Stimulated activated CD4-positive, alpha-beta T cell treated with anti-CD3 and anti-CD28 coated beads, Interleukin-12 subunit alpha, Interleukin-12 subunit beta, amount 100 ng/mL, for 4 hours (primary cell): ENCODE measurements around the gene WDR82.
"Not testable (repeated sequence)": the region's sequence is repeated elsewhere in the genome, so short reads cannot be mapped to it uniquely, and the experiment has no call there.

Experiments
- DNase-seq: peaks from one replicate; pipeline ENCODE4 v3.0.0-alpha.2; 2020

Gene WDR82

DNA sequence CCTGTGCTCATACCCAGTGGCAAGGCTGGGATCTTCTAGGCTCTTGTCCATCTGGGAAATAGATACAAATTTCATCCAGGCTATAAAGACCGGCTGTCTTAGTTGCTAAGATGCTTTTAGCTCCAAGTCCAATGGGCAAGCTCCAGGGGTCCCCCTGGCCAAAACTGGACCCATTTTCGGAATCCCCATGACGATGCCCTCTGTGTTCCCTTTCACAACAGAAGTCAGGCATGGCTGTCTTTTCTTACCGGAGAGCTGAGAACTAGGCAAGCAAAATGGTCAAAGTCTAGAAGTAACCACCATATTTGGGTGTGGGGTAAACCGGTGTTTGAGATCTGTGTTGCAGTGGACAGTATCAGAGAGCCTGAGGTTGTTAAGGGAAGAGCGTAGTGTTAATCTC is 10.2 kb upstream of the WDR82 start:
- no peak for DNase-seq

DNA sequence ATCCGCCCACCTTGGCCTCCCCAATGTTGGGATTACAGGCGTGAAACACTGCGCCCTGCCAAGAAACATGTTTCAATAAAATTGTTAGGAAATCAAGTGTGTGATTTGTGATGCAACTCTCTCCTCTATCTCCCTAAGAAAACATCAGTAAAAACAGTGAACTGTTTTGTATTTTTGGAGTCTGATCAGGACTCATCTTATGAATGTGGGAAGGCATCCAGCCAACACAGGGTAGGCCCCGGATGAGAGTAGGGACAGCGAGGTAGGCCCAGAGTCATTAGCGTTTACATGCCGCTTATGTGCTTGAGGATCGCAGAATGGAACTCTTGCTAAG is 8.3 kb upstream of the WDR82 start:
- DNase-seq: no peak

GRCh38 chr3:52284051-52284450 is 5.6 kb upstream of the WDR82 start:
- DNase-seq: not testable (repeated sequence)

DNA sequence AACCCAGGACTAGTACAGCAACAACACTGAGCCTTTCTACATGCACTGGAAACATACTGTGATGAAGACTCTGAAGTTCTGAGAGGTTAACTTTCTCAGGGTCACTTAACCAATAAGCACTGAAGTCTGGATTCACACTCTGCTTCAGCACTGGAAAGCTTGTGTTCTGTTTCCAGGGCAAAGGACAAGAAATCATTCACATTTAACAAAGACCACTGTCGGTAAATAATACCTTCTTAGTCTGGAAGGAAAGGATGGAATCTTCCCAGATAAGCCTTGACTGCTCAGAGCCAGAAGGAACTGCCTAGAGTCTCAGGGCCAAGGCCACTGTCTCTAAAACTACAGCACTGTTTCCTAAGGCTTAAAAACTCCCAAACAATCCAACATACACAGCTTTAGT is 4.9 kb upstream of the WDR82 start:
- no peak for DNase-seq

- DNase-seq: no peak
These were observed 3.7 kb upstream of the WDR82 start for GRCh38 chr3:52281981-52282801.

- no peak for DNase-seq
These were observed 1.6 kb upstream of the WDR82 start for GRCh38 chr3:52280050-52280461.

GRCh38 chr3:52279596-52279995 is 1.1 kb upstream of the WDR82 start:
- no peak for DNase-seq

GRCh38 chr3:52277972-52278509 is 408 bp downstream of the WDR82 start:
- DNase-seq: peak; percentile 64

- peak; percentile 73 for DNase-seq
These were observed 1.1 kb downstream of the WDR82 start for GRCh38 chr3:52277071-52277964.

DNA sequence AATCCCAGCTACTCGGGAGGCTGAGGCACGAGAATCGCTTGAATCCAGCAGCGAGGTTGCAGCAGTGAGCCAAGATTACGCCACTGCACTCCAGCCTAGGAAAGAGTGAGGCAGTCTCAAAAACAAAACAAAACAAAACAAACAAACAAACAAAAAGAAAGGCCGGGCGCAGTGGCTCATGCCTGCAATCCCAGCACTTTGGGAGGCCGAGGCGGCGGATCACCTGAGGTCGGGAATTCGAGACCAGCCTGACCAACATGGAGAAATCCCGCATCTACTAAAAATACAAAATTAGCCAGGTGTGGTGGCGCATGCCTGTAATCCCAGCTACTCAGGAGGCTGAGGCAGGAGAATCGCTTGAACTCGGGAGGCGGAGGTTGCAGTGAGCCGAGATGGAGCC is 3.7 kb downstream of the WDR82 start:
- DNase-seq: not testable (repeated sequence)

DNA sequence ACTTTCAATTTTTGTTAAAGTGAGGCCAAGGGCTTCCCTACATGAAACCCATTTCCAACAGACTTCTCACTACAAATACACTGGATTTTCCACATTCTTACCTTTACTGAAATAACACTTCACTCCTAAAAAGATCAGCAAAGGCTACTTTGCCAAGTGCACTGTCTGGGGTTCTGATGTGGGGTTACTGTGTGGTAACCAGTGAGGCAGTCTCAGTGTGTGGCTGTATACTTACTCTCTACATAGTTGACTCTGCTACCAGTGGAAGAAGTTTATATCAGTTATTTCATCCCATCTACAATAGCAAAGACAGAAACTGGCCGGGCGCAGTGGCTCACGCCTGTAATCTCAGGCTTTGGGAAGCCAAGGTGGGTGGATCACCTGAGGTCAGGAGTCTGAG is 5.6 kb downstream of the WDR82 start:
- DNase-seq: no peak

DNA sequence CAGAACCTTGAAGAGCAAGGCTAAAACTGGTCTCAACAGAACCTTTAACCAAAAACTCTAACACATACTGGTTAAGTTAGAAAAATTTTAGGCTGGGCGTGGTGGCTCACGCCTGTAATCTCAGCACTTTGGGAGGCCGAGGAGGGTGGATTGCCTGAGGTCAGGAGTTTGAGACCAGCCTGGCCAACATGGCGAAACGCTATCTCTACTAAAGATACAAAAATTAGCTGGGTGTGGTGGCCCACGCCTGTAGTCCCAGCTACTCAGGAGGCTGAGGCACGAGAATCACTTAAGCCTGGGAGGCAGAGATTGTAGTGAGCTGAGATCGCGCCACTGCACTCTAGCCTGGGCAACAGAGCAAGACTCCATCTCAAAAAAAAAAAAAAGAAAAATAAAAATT is 6.3 kb downstream of the WDR82 start:
- not testable (repeated sequence) for DNase-seq

- DNase-seq: no peak
These were observed 8.1 kb downstream of the WDR82 start for GRCh38 chr3:52270252-52270754.

DNA sequence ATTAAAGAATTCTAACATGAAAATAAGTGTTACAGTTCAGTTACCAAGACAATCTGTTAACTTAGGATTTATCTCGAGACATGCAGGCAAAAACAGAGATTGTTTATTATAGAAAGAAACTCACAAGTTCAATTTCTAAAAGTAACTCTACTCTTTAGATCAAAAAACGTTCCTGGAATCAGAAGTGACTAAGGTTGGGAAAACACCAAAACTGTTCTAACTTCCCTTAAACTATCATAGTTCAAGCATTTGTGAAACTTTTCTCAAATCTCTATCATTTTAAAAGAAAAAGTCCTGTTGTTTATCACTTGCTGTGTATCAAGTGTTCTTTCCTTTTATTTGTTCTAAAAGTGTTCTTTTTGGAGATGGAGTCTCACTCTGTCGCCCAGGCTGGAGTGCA is 8.7 kb downstream of the WDR82 start:
- no peak for DNase-seq

GRCh38 chr3:52268036-52268435 is 10.4 kb downstream of the WDR82 start:
- DNase-seq: peak; percentile 46

DNA sequence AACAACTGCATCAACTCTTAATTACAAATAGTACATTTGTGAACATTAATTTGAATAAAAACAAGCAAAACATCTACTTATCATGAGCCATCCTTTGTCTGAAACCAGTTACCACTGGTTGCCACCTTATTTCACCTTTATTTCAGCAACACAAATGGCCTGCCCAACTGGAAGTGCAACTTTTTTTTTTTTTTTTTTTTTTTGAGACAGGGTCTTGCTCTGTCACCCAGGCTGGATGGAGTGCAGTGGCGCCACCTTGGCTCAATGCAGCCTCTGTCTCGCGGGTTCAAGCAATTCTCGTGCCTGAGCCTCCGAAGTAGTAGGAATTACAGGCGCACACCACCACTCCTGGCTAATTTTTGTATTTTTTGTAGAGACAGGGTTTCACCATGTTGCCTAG is 13.1 kb downstream of the WDR82 start:
- no peak for DNase-seq

GRCh38 chr3:52262447-52262846 is 16.0 kb downstream of the WDR82 start:
- no peak for DNase-seq

DNA sequence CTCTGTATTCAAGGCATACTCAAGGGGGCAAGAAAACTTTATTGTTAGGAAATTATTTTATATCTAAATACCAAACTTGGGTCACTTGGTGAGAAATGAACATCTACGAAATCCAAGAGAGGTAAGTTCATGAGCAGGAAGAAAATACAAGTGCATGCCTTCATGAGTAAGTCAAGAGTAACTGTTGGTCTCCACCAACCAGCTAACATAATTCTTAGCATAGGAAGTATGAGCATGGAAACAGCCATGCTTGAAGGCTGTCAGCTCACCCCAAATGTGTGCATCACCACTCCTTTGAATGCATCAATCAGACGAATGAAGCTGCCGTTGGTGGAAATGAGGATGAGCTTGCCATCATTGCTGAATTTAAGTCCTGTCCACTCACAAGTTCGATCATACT is 19.0 kb downstream of the WDR82 start:
- DNase-seq: no peak

DNA sequence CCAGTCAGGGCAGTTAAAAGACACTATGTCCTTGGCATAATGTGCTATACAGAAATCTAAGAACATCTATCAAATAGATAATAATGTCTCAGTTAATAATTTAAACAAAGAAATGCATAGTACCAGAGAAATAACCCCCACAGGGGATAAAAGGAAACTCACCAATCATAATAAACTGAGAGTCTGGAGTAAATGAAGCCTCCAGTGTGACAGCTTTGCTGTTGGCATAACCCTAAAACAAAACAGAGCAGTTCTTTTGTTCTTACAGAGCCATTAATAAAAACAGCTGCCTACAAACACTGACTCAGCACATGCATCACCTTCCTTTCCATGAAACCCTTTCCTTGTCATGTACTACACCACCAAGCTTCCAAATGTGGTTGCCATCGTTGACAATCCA is 19.4 kb downstream of the WDR82 start:
- DNase-seq: no peak

DNA sequence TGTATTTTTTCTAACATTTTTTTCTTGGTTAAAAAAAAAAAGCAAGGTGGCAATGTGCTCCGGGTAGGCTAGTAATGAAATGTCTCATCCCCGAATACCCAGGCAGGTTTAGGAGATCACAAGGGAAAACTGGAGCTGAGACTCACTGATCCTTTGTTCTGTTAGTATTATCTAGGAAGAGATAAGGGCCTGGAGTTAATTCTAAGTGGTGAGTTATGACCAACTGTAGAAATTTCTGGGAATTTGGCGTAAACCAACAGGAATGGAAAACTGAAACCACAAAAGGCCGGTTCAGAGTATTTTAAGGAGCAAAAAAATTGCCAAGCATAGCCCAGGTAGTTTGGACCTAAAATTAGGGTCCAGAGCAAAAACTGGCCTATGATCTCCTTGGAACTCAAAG is 20.5 kb downstream of the WDR82 start:
- DNase-seq: no peak

- no peak for DNase-seq
These were observed 21.8 kb downstream of the WDR82 start for GRCh38 chr3:52256622-52257021.

- DNase-seq: no peak
These were observed 22.3 kb downstream of the WDR82 start for GRCh38 chr3:52256159-52256558.

DNA sequence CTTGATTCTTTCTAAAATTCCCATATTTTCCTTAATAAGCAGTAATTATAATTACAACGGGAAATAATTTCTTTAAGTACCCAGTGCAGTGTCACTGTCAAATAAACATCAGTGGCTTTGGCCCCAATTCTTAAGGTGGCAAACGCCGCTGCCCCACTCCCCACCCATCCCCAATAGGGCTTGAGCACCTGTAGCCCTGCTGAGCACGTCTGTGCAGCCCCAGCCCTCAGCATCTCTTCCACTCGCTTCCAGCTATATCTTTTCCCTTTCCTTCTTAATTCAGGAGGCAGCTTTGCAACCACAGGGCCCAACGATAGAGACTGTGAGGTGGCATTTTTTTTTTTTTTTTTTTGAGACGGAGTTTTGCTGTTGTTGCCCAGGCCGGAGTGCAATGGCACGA is 23.8 kb downstream of the WDR82 start:
- DNase-seq: no peak
